ENCODE data around the gene MAGI2. TPM values are rescaled to one million over a fixed set of nuclear protein-coding genes. Genes with fewer than 3 reads are reported as not detected.

Gene MAGI2
- total RNA-seq, 1 experiment from 2014 or later = 0.52 TPM

DNA sequence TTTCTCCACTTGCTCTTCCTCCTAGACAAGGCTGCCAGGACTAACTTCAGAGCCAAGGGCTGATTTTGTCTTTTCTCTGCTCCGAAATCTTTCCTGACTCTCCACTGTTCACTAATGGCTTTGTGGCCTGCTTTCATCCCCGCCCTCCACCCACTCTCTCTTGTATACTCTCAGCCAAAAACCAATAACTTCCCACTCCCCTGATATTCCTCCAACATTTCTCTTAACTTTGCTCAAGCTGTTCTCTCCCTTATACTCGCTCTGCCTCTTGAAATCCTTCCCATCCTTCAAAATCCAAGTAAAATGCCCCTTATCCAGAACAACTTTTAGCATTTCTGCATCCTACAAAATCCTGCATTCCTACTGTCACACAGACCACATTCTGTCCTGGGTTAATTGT lies 1440.1 kb downstream of the MAGI2 start:
- no TSS peak for BruUV-seq (replicated peaks)
- CTCF ChIA-PET = no interaction called here
- H3K36me3 Mint-ChIP-seq (ENCODE audit: insufficient read depth, unreplicated experiment) = no peaks in the 10 kb centered on the region
- no peaks in the 10 kb centered on the region for H3K9me3 Mint-ChIP-seq (ENCODE audit: low read depth, unreplicated experiment)
- TF ChIP-seq, protein P1, sequence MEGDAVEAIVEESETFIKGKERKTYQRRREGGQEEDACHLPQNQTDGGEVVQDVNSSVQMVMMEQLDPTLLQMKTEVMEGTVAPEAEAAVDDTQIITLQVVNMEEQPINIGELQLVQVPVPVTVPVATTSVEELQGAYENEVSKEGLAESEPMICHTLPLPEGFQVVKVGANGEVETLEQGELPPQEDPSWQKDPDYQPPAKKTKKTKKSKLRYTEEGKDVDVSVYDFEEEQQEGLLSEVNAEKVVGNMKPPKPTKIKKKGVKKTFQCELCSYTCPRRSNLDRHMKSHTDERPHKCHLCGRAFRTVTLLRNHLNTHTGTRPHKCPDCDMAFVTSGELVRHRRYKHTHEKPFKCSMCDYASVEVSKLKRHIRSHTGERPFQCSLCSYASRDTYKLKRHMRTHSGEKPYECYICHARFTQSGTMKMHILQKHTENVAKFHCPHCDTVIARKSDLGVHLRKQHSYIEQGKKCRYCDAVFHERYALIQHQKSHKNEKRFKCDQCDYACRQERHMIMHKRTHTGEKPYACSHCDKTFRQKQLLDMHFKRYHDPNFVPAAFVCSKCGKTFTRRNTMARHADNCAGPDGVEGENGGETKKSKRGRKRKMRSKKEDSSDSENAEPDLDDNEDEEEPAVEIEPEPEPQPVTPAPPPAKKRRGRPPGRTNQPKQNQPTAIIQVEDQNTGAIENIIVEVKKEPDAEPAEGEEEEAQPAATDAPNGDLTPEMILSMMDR (IDR thresholded peaks at IDR 0.05; ENCODE audit: unreplicated experiment) = no peak
- H3K4me3 Mint-ChIP-seq (ENCODE audit: low read depth, unreplicated experiment) = no peak overlapping the region
- intact Hi-C loops (cut with micrococcal nuclease; ENCODE audit: unreplicated experiment) = no loop called here
- no peak overlapping the region for H3K27ac Mint-ChIP-seq (ENCODE audit: unreplicated experiment)
- DNase-seq = no peak
- no peaks in the 10 kb centered on the region for H3K4me1 Mint-ChIP-seq (ENCODE audit: low read depth, unreplicated experiment)
- H3K27me3 Mint-ChIP-seq (ENCODE audit: unreplicated experiment) = no peaks in the 10 kb centered on the region

DNA sequence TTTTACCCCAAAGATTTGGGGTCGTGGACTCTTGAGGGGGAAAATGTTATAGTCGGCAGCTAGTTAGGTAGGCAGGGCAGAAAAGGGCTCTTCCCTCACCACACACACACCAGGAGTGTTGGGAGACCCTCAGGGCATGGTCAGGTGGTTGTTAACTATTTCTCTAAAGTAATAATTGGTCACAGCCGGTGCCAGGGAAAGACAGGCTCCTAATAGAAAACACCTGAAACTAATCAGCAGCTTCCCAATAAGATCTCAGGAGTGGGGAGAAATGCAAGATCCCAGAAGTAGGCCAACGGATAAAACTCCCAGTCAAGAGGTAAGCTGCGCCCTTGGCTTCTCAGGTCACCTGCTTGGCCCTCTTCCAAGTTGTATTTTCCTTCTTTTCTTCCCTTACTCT lies 1441.8 kb downstream of the MAGI2 start:
- Mint-ChIP-seq H3K4me1 (ENCODE audit: low read depth, unreplicated experiment) (no peaks in the 10 kb centered on the region), H3K27me3 (ENCODE audit: unreplicated experiment) (no peaks in the 10 kb centered on the region), H3K4me3 (ENCODE audit: low read depth, unreplicated experiment) (no peak overlapping the region), H3K9me3 (ENCODE audit: low read depth, unreplicated experiment) (no peaks in the 10 kb centered on the region), H3K36me3 (ENCODE audit: insufficient read depth, unreplicated experiment) (no peaks in the 10 kb centered on the region), H3K27ac (ENCODE audit: unreplicated experiment) (no peak overlapping the region)
- intact Hi-C loops (cut with micrococcal nuclease; ENCODE audit: unreplicated experiment) = no loop called here
- no peak for DNase-seq
- no TSS peak for BruUV-seq (replicated peaks)
- CTCF ChIA-PET = no interaction called here
- TF ChIP-seq, protein P1 (IDR thresholded peaks at IDR 0.05; ENCODE audit: unreplicated experiment) = no peak

DNA sequence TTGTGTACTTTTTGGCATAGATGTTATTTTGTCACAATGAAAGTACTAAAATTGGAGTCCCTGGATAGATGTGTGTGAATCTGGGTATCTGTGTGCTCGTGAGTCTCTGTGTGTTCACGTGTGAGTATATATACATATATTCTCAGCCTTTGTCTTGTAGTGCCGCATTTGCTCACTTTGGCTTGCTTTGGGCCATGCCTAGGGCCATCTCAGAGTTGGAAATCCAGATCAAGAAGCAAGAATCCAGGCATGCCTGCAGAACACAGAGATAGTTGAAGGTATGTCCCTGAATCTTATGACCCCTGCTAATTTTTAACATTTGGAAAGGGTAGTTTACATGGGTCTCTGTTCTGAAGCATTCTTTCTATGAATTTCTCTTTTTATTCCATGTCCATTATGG lies 1446.2 kb downstream of the MAGI2 start:
- no TSS peak for BruUV-seq (replicated peaks)
- intact Hi-C loops (cut with micrococcal nuclease; ENCODE audit: unreplicated experiment) = no loop called here

DNA sequence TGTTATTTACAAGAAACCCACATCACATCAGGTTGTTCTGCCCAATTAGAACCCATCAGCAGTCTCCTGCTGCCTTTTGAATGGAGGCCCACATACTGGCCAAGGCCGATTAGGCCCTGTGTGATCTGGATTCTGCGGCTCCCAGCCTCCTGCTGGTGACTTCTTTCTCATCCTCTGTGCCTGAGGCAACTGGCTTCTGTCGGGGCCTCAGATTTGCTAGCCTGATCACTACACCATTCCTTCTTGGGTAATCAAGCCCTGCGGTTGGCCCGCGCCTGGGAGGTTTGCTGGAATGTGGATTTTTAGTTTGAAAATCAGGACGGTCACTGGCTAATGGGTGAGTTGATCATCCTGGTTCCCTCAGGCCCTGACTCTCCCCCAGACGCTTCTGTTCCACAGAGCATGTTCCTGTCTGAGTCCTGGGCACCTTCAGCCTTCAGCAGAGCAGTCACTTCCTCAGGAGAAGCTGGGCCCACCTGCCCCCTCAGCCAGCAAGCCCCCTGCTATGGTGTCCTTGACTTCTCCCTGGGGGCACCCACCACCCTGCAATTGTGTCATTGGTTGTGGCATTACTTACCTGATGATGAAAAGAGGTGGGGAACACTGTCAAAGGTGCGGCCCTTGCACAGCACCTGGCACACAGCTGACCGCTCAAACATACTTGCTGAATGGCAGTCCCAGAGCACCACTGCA lies 1447.3 kb downstream of the MAGI2 start:
- no peak for DNase-seq
- no peaks in the 10 kb centered on the region for H3K27me3 Mint-ChIP-seq (ENCODE audit: unreplicated experiment)
- CTCF ChIA-PET = no interaction called here

More for the DNA sequence above, 1446.2 kb downstream of the MAGI2 start:
- Mint-ChIP-seq H3K9me3 (ENCODE audit: low read depth, unreplicated experiment) (no peaks in the 10 kb centered on the region), H3K27me3 (ENCODE audit: unreplicated experiment) (no peaks in the 10 kb centered on the region), H3K36me3 (ENCODE audit: insufficient read depth, unreplicated experiment) (no peaks in the 10 kb centered on the region), H3K27ac (ENCODE audit: unreplicated experiment) (no peak overlapping the region), H3K4me3 (ENCODE audit: low read depth, unreplicated experiment) (no peak overlapping the region), H3K4me1 (ENCODE audit: low read depth, unreplicated experiment) (no peaks in the 10 kb centered on the region)
- CTCF ChIA-PET = no interaction called here
- DNase-seq = no peak
- TF ChIP-seq, protein P1 (IDR thresholded peaks at IDR 0.05; ENCODE audit: unreplicated experiment) = no peak

More for the DNA sequence above, 1447.3 kb downstream of the MAGI2 start:
- BruUV-seq (replicated peaks) = no TSS peak
- Mint-ChIP-seq H3K4me1 (ENCODE audit: low read depth, unreplicated experiment) (no peaks in the 10 kb centered on the region), H3K36me3 (ENCODE audit: insufficient read depth, unreplicated experiment) (no peaks in the 10 kb centered on the region), H3K9me3 (ENCODE audit: low read depth, unreplicated experiment) (no peaks in the 10 kb centered on the region), H3K4me3 (ENCODE audit: low read depth, unreplicated experiment) (no peak overlapping the region), H3K27ac (ENCODE audit: unreplicated experiment) (no peak overlapping the region)
- intact Hi-C loops (cut with micrococcal nuclease; ENCODE audit: unreplicated experiment) = no loop called here
- TF ChIP-seq, protein P1 (IDR thresholded peaks at IDR 0.05; ENCODE audit: unreplicated experiment) = no peak
